ENCODE results near the gene C5orf63. TPM values are rescaled to one million over a fixed set of nuclear protein-coding genes. Genes with fewer than 3 reads are reported as not detected.

C5orf63 gene
- total and polyA plus RNA-seq, 4 experiments from 2014 or later = 3.4 to 17.9 (median 11.3) TPM

DNA sequence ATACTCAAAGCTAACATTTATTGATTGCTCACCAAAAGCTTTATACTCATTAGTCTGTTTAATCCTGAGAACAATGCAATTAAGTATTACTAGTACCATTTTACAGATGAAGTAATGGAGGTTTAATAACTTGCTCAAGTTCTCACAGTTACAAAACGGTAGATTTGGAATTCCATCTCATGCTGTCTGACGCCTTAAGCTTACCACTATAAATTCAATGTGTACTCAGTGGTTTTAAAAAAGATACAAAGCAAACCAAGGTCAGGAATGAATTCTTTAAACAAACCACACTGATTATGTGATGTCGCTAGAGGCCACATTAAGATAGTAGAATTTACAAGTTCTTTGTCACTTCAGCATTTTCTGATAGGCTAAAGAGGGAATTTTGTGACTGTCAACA is 1.2 kb upstream of the C5orf63 start:
- Mint-ChIP-seq H3K27me3 (no peaks in the 10 kb centered on the region), H3K36me3 (peaks cover under 1 to 3% of the 10 kb centered on the region in 2 donors), H3K4me1 (peaks cover 10 to 21% (median 16%) of the 10 kb centered on the region in 4 donors), H3K27ac (peak overlapping the region in 1 of 7 donors; percentile 95), H3K4me3 (peak overlapping the region in 5 of 8 donors; percentile 27 to 97 (median 93)), H3K9me3 (no peaks in the 10 kb centered on the region)
- no peak for DNase-seq
- Histone ChIP-seq H3K4me3 (ENCODE audit: low read length in 2 of 2) (no peak overlapping the region), H3K27me3 (ENCODE audit: insufficient read depth, low read length) (no peaks in the 10 kb centered on the region), H3K27ac (ENCODE audit: low read depth, low read length) (no peak overlapping the region), H3K9me3 (ENCODE audit: control insufficient read depth in 1 of 2, low read length in 2 of 2) (no peaks in the 10 kb centered on the region), H3K4me1 (ENCODE audit: insufficient read depth, low read length) (peaks cover 16% of the 10 kb centered on the region), H3K36me3 (ENCODE audit: insufficient read depth, low read length) (no peaks in the 10 kb centered on the region)
- intact Hi-C loops (cut with micrococcal nuclease) = no loop called here
- ChIA-PET POLR2A (ENCODE audit: partially characterized antibody) (interaction anchor here (2.1 kb wide), 1 partner anchor 221 kb away, joined by 13 read pairs; no protein-coding TSS in a partner anchor), CTCF (ENCODE audit: partially characterized antibody) (interaction anchor here (1.2 to 2.0 kb wide), 3 partner anchors 11 to 237 kb away, joined by 3 to 8 read pairs (median 5); no protein-coding TSS in a partner anchor)

DNA sequence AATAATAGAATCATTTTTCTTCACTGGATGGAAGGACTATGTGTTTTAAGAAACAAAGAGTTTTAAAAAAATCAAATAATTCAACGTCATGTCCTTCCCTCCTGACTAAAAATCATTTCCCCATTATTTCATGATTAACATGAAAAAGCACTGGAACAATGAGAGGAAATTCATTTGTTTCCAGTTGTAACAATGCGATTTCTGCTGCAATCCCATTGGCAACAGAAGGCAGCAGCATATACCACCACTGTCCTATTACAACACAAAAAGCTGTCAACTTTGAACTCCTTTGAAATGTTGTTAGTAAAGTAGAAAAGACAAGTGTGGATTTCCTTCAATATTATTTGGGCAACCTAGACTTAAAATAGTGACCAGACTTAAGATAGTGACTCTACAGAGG is 3.1 kb downstream of the C5orf63 start:
- no peaks in the 10 kb centered on the region for H3K9me3 Mint-ChIP-seq
- H3K4me3 ChIP-seq (ENCODE audit: low read length in 2 of 2) = no peak overlapping the region
- intact Hi-C loops (cut with micrococcal nuclease) = no loop called here
- DNase-seq = no peak
- H3K4me3 Mint-ChIP-seq = no peak overlapping the region
- no peaks in the 10 kb centered on the region for H3K27me3 Mint-ChIP-seq
- peaks cover 10 to 21% (median 18%) of the 10 kb centered on the region in 4 donors for H3K4me1 Mint-ChIP-seq
- no peaks in the 10 kb centered on the region for H3K27me3 ChIP-seq (ENCODE audit: insufficient read depth, low read length)
- H3K4me1 ChIP-seq (ENCODE audit: insufficient read depth, low read length) = peaks cover 16% of the 10 kb centered on the region
- no peak overlapping the region for H3K27ac Mint-ChIP-seq
- POLR2A ChIA-PET (ENCODE audit: partially characterized antibody) = no interaction called here
- CTCF ChIA-PET (ENCODE audit: partially characterized antibody) = interaction anchor here (0.7 to 1.8 kb wide), 2 partner anchors 15 to 232 kb away, joined by 3 to 4 read pairs; no protein-coding TSS in a partner anchor
- H3K36me3 Mint-ChIP-seq = peaks cover 8 to 10% of the 10 kb centered on the region in 2 donors
- no peak overlapping the region for H3K27ac ChIP-seq (ENCODE audit: low read depth, low read length)
- no peaks in the 10 kb centered on the region for H3K9me3 ChIP-seq (ENCODE audit: control insufficient read depth in 1 of 2, low read length in 2 of 2)
- H3K36me3 ChIP-seq (ENCODE audit: insufficient read depth, low read length) = no peaks in the 10 kb centered on the region

DNA sequence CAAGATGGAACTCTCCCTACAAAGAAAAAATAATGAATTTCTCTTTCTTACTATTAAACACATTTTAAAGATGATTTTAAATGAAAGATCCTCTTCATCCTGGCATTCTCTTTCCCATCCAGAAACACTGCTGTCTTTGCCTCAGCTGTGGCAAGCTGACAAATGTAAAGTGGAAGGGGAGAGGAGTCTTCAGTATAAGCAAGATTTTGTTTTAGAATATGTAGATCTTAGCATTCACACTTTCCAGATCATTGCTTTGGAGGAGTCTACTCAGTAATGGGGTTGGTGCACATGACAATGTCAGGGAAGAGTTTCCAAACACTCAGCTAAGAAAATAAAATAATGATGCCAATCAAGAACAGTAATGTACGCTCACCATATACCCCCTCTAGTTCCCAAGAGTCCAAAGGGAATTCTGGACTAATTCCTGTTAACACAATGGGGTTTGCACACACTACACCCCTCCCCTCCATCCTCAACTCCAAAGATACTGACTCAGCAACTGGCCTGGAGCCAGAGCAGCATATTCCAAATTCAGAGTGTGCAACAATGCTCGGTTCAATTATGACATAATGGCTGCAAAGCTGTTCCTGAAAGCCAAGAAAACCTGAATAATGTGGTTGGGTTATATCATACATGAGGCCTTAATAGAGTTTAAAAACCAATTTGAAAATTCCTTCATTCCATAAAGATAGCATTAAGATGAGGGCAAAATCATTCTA is 4.6 kb downstream of the C5orf63 start:
- DNase-seq = no peak
- Mint-ChIP-seq H3K27ac (no peak overlapping the region), H3K27me3 (no peaks in the 10 kb centered on the region), H3K4me1 (peaks cover 6 to 16% (median 13%) of the 10 kb centered on the region in 4 donors), H3K4me3 (peak overlapping the region in 1 of 8 donors; percentile 11), H3K9me3 (no peaks in the 10 kb centered on the region), H3K36me3 (peaks cover 8 to 11% of the 10 kb centered on the region in 2 donors)
- H3K27ac ChIP-seq (ENCODE audit: low read depth, low read length) = no peak overlapping the region
- CTCF ChIA-PET (ENCODE audit: partially characterized antibody) = no interaction called here
- no peaks in the 10 kb centered on the region for H3K36me3 ChIP-seq (ENCODE audit: insufficient read depth, low read length)
- no peaks in the 10 kb centered on the region for H3K9me3 ChIP-seq (ENCODE audit: control insufficient read depth in 1 of 2, low read length in 2 of 2)
- no peaks in the 10 kb centered on the region for H3K27me3 ChIP-seq (ENCODE audit: insufficient read depth, low read length)
- H3K4me3 ChIP-seq (ENCODE audit: low read length in 2 of 2) = no peak overlapping the region
- intact Hi-C loops (cut with micrococcal nuclease) = no loop called here
- POLR2A ChIA-PET (ENCODE audit: partially characterized antibody) = no interaction called here
- H3K4me1 ChIP-seq (ENCODE audit: insufficient read depth, low read length) = peaks cover 12% of the 10 kb centered on the region

DNA sequence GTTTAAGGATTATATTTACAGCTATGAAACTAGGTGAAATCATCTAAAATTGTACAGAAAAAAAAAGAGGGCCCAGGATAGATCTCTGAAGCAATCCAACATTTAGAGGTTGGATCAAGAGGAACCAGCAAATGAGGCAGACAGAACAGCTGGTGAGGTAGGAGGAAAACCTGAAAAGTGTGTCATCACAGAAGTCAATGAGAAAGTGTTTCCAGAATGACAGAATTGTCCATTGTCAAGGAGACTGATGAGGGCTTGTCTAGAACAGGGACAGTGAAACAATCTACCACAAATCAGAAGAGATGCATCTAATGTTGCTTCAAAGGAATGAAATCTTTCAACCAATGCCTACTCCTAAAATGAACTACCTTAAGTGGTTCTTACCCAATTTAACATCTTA is 6.6 kb downstream of the C5orf63 start:
- Mint-ChIP-seq H3K4me1 (peaks cover 0 to 5% (median 0%) of the 10 kb centered on the region in 4 donors), H3K9me3 (no peaks in the 10 kb centered on the region), H3K36me3 (peaks cover 8 to 12% of the 10 kb centered on the region in 2 donors), H3K27ac (no peak overlapping the region), H3K27me3 (no peaks in the 10 kb centered on the region), H3K4me3 (no peak overlapping the region)
- H3K36me3 ChIP-seq (ENCODE audit: insufficient read depth, low read length) = no peaks in the 10 kb centered on the region
- H3K27ac ChIP-seq (ENCODE audit: low read depth, low read length) = no peak overlapping the region
- no peaks in the 10 kb centered on the region for H3K9me3 ChIP-seq (ENCODE audit: control insufficient read depth in 1 of 2, low read length in 2 of 2)
- H3K4me3 ChIP-seq (ENCODE audit: low read length in 2 of 2) = no peak overlapping the region
- no peak for DNase-seq
- POLR2A ChIA-PET (ENCODE audit: partially characterized antibody) = no interaction called here
- intact Hi-C loops (cut with micrococcal nuclease) = no loop called here
- H3K27me3 ChIP-seq (ENCODE audit: insufficient read depth, low read length) = no peaks in the 10 kb centered on the region
- CTCF ChIA-PET (ENCODE audit: partially characterized antibody) = no interaction called here
- no peaks in the 10 kb centered on the region for H3K4me1 ChIP-seq (ENCODE audit: insufficient read depth, low read length)

DNA sequence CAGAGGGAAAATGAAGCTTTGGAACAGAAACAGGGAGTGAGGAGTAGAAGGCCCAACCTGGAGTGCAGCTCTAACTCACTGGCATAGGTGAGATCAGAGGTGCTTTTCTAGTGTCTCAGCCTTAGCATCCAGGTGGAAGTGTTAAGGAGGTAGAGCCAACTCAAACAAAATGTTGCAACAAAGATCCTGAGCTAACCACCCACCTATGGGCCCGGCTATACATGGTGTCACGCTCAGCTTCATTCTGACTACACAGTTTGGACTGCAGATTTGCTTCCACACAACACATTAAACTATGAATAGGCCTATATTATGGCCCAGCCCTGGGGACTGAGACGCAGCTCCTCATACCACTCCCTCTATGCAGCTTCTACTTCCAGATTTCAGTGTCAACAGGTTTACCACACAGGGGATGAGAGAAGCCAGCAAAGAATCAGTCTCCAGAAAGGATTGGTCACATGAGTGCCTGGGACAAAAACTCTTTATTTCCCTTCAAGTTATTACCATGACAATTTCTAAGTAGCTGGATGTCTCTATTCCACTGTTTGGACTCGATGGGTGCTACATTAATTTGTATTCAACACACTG is 9.0 kb downstream of the C5orf63 start:
- no peaks in the 10 kb centered on the region for H3K36me3 ChIP-seq (ENCODE audit: insufficient read depth, low read length)
- peaks cover 0 to 4% (median 1%) of the 10 kb centered on the region in 4 donors for H3K4me1 Mint-ChIP-seq
- H3K27me3 Mint-ChIP-seq = no peaks in the 10 kb centered on the region
- no peaks in the 10 kb centered on the region for H3K27me3 ChIP-seq (ENCODE audit: insufficient read depth, low read length)
- CTCF ChIA-PET (ENCODE audit: partially characterized antibody) = interaction anchor here (2.0 kb wide), 1 partner anchor 9 kb away, joined by 5 read pairs; the partner anchor contains the start of gene C5orf63
- H3K4me3 ChIP-seq (ENCODE audit: low read length in 2 of 2) = no peak overlapping the region
- no peak overlapping the region for H3K4me3 Mint-ChIP-seq
- H3K36me3 Mint-ChIP-seq = peaks cover 10 to 16% of the 10 kb centered on the region in 2 donors
- H3K9me3 Mint-ChIP-seq = peaks cover 0 to 1% (median 0%) of the 10 kb centered on the region in 8 donors
- no peaks in the 10 kb centered on the region for H3K9me3 ChIP-seq (ENCODE audit: control insufficient read depth in 1 of 2, low read length in 2 of 2)
- H3K4me1 ChIP-seq (ENCODE audit: insufficient read depth, low read length) = no peaks in the 10 kb centered on the region
- POLR2A ChIA-PET (ENCODE audit: partially characterized antibody) = interaction anchor here (0.7 kb wide), 1 partner anchor 165 kb away, joined by 3 read pairs; no protein-coding TSS in a partner anchor
- no peak overlapping the region for H3K27ac ChIP-seq (ENCODE audit: low read depth, low read length)
- intact Hi-C loops (cut with micrococcal nuclease) = no loop called here
- no peak overlapping the region for H3K27ac Mint-ChIP-seq
- no peak for DNase-seq

DNA sequence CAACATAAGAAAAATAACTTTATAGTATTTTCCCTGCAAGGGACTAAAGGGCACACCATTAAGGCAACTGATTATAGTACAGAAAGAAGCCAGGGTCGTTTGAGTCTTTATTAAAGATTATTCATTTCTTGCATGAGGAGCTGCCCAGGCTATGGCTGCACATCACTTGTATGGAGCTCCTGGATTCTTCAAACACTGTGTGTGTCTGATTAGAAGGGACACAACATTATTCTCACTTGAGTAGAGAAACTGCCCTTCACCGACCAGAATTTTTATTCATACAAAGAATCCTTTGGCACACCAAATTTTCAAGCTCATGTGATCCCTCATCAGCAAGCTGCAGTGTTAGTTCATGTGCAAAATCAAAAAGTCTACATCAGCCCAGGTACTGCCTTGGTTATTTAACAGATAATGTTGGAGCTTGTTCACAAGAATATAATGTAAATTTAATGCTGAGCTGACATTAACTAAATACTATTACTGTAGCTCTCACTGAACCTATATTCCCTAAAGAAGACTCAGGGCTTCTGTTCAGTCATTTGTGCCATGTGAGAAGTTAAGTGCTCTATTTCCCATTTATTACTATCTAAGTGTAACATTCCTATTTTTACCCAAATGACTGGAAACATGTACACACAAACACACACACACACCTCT is 9.9 kb downstream of the C5orf63 start:
- Histone ChIP-seq H3K4me1 (ENCODE audit: insufficient read depth, low read length) (no peaks in the 10 kb centered on the region), H3K27ac (ENCODE audit: low read depth, low read length) (no peak overlapping the region), H3K27me3 (ENCODE audit: insufficient read depth, low read length) (no peaks in the 10 kb centered on the region), H3K36me3 (ENCODE audit: insufficient read depth, low read length) (no peaks in the 10 kb centered on the region), H3K9me3 (ENCODE audit: control insufficient read depth in 1 of 2, low read length in 2 of 2) (no peaks in the 10 kb centered on the region), H3K4me3 (ENCODE audit: low read length in 2 of 2) (no peak overlapping the region)
- Mint-ChIP-seq H3K4me3 (no peak overlapping the region), H3K27ac (no peak overlapping the region), H3K36me3 (peaks cover 9 to 17% of the 10 kb centered on the region in 2 donors), H3K4me1 (peaks cover 0 to 4% (median 1%) of the 10 kb centered on the region in 4 donors), H3K27me3 (no peaks in the 10 kb centered on the region), H3K9me3 (peaks cover 0 to 1% (median 0%) of the 10 kb centered on the region in 8 donors)
- intact Hi-C loops (cut with micrococcal nuclease) = no loop called here
- DNase-seq = no peak
- POLR2A ChIA-PET (ENCODE audit: partially characterized antibody) = interaction anchor here (0.6 to 0.7 kb wide), 2 partner anchors 58 to 166 kb away, joined by 3 read pairs; no protein-coding TSS in a partner anchor
- CTCF ChIA-PET (ENCODE audit: partially characterized antibody) = interaction anchor here (2.0 kb wide), 1 partner anchor 10 kb away, joined by 5 read pairs; the partner anchor contains the start of gene C5orf63

DNA sequence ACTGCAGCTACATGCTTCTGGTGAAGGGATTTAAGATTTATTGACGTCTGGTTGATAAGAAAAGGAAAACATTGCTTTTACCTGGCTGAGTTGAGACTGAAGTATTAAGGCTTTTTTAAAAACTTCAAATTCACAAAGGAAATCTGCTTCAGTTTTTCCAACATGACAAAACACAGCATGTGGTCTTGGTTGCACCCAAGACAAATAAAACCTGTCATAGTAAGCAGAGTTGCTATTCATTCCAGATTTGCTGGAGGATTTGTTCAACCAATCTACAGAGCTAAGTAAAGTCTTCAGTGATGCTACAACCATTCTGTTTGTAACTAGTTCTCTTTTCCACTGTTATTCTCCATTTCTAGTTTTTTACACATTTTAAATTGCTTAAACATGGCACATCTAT is 11.3 kb downstream of the C5orf63 start:
- Mint-ChIP-seq H3K4me3 (no peak overlapping the region), H3K27ac (no peak overlapping the region), H3K4me1 (peaks cover 0 to 2% (median 1%) of the 10 kb centered on the region in 4 donors), H3K27me3 (no peaks in the 10 kb centered on the region), H3K36me3 (peaks cover 18 to 23% of the 10 kb centered on the region in 2 donors), H3K9me3 (peaks cover 0 to 1% (median 0%) of the 10 kb centered on the region in 8 donors)
- no peaks in the 10 kb centered on the region for H3K4me1 ChIP-seq (ENCODE audit: insufficient read depth, low read length)
- ChIA-PET POLR2A (ENCODE audit: partially characterized antibody) (no interaction called here), CTCF (ENCODE audit: partially characterized antibody) (interaction anchor here (2.0 kb wide), 1 partner anchor 12 kb away, joined by 5 read pairs; the partner anchor contains the start of gene C5orf63)
- no peak for DNase-seq
- intact Hi-C loops (cut with micrococcal nuclease) = no loop called here
- H3K4me3 ChIP-seq (ENCODE audit: low read length in 2 of 2) = no peak overlapping the region
- no peaks in the 10 kb centered on the region for H3K27me3 ChIP-seq (ENCODE audit: insufficient read depth, low read length)
- H3K27ac ChIP-seq (ENCODE audit: low read depth, low read length) = no peak overlapping the region
- no peaks in the 10 kb centered on the region for H3K9me3 ChIP-seq (ENCODE audit: control insufficient read depth in 1 of 2, low read length in 2 of 2)
- H3K36me3 ChIP-seq (ENCODE audit: insufficient read depth, low read length) = peaks cover 6% of the 10 kb centered on the region
